Skin epidermis (tissue), 12 donors: ENCODE data around the gene MBD3L3.
"Not testable (repeated sequence)": the region's sequence is repeated elsewhere in the genome, so short reads cannot be mapped to it uniquely, and the experiment has no call there.

ENCODE experiments used
- H3K27ac ChIP-seq, 21 experiments: fragments of 200-600 bp; sonication (generic) in 11 of 21; one replicate each; pipeline ENCODE4 v1.5.0; 2020; ENCODE audit warnings: mild to moderate bottlenecking in 3 of 21, inconsistent platforms in 2 of 21, moderate library complexity in 2 of 21
- H3K4me3 ChIP-seq, 7 experiments: fragments of 200-600 bp; sonication (generic) in 2 of 7; one replicate each; pipeline ENCODE4 v1.5.0; 2020; ENCODE audit warnings: inconsistent platforms in 2 of 7, mild to moderate bottlenecking in 2 of 7, moderate library complexity in 1 of 7

Gene MBD3L3

GRCh38 chr19:7058576-7058975 lies at the start of gene MBD3L3:
MBD3L3 (minus strand) TSS chr19:7058676; CDS start chr19:7058605, 71 bp downstream.
- H3K4me3 ChIP-seq, H3K27ac ChIP-seq: not testable (repeated sequence)

GRCh38 chr19:7106711-7107657 lies 48.5 kb upstream of the MBD3L3 start:
- H3K27ac ChIP-seq = no peak overlapping the region
- no peak overlapping the region for H3K4me3 ChIP-seq

- no peak overlapping the region for H3K4me3 ChIP-seq
- H3K27ac ChIP-seq = no peak overlapping the region
Observed at GRCh38 chr19:7104747-7105447, 46.4 kb upstream of the MBD3L3 start.

- no peak overlapping the region for H3K27ac ChIP-seq
Observed at GRCh38 chr19:7101498-7102253, 43.2 kb upstream of the MBD3L3 start.

GRCh38 chr19:7099597-7099921 lies 41.1 kb upstream of the MBD3L3 start:
- H3K27ac ChIP-seq = peak overlapping the region in 20 of 21 experiments; percentile 71 to 98 (median 92)
- peak overlapping the region; percentile 42 to 68 (median 56) for H3K4me3 ChIP-seq

More at GRCh38 chr19:7101498-7102253, 43.2 kb upstream of the MBD3L3 start:
- no peak overlapping the region for H3K4me3 ChIP-seq

- peak overlapping the region; percentile 42 to 68 (median 56) for H3K4me3 ChIP-seq
- peak overlapping the region; percentile 32 to 98 (median 91) for H3K27ac ChIP-seq
Observed at GRCh38 chr19:7098701-7099596, 40.5 kb upstream of the MBD3L3 start.

GRCh38 chr19:7098096-7098495 lies 39.6 kb upstream of the MBD3L3 start:
- H3K4me3 ChIP-seq = peak overlapping the region in 1 of 7 experiments; percentile 68
- peak overlapping the region in 8 of 21 experiments; percentile 71 to 98 (median 94) for H3K27ac ChIP-seq

GRCh38 chr19:7088999-7089398 lies 30.5 kb upstream of the MBD3L3 start:
- Histone ChIP-seq H3K27ac (no peak overlapping the region), H3K4me3 (no peak overlapping the region)

- Histone ChIP-seq H3K27ac (no peak overlapping the region), H3K4me3 (no peak overlapping the region)
Observed at GRCh38 chr19:7083076-7083956, 24.8 kb upstream of the MBD3L3 start.

- Histone ChIP-seq H3K4me3 (no peak overlapping the region), H3K27ac (no peak overlapping the region)
Observed at GRCh38 chr19:7078008-7078407, 19.5 kb upstream of the MBD3L3 start.

- Histone ChIP-seq H3K4me3 (no peak overlapping the region), H3K27ac (no peak overlapping the region)
Observed at GRCh38 chr19:7076151-7076550, 17.7 kb upstream of the MBD3L3 start.

- H3K4me3 ChIP-seq = no peak overlapping the region
- no peak overlapping the region for H3K27ac ChIP-seq
Observed at GRCh38 chr19:7074705-7075282, 16.3 kb upstream of the MBD3L3 start.

GRCh38 chr19:7072541-7072940 lies 14.1 kb upstream of the MBD3L3 start:
- no peak overlapping the region for H3K27ac ChIP-seq
- H3K4me3 ChIP-seq = no peak overlapping the region

- peak overlapping the region; percentile 27 to 94 (median 88) for H3K27ac ChIP-seq
- peak overlapping the region; percentile 69 to 99 (median 88) for H3K4me3 ChIP-seq
Observed at GRCh38 chr19:7069904-7070226, 11.4 kb upstream of the MBD3L3 start.

- Histone ChIP-seq H3K4me3 (peak within 1 kb of the TSS; percentile 69 to 99 (median 88)), H3K27ac (peak within 1 kb of the TSS; percentile 27 to 94 (median 88))
Observed at GRCh38 chr19:7069042-7069903, 10.8 kb upstream of the MBD3L3 start, which contains the start of gene ZNF557. ZNF557 (plus strand) TSS chr19:7069703; CDS start chr19:7075075, 5,372 bp downstream.

- peak overlapping the region in 6 of 21 experiments; percentile 12 to 94 (median 89) for H3K27ac ChIP-seq
- H3K4me3 ChIP-seq = no peak overlapping the region
Observed at GRCh38 chr19:7068599-7068998, 10.1 kb upstream of the MBD3L3 start.

GRCh38 chr19:7067716-7068115 lies 9.2 kb upstream of the MBD3L3 start:
- H3K4me3 ChIP-seq = no peak overlapping the region
- H3K27ac ChIP-seq = no peak overlapping the region
